Tibial nerve (tissue), 4 donors: ENCODE measurements around the gene ABI2.

Experiments used
- EP300 ChIP-seq, 2 donors: sonication (generic); formaldehyde crosslinking; IDR thresholded peaks; one replicate each; pipeline ENCODE4 v1.6.1; 2017; ENCODE audit warnings: antibody characterized with exemption in 2 of 2, mild to moderate bottlenecking in 1 of 2
- POLR2A ChIP-seq, 2 donors: fragments of 450-650 bp; IDR thresholded peaks; one replicate each; pipeline ENCODE4 v1.6.1; 2017; ENCODE audit warnings: antibody characterized with exemption in 2 of 2, mild to moderate bottlenecking in 2 of 2, moderate library complexity in 2 of 2
- TF ChIP-seq, protein P1 (sequence below), 5 experiments: fragments of 200-600 bp in 3 of 5; fragments of 450-650 bp in 2 of 5; sonication (generic) in 3 of 5; IDR thresholded peaks; one replicate each; pipeline ENCODE4 v1.5.1; 2016 to 2019; ENCODE audit warnings: antibody characterized with exemption in 5 of 5, mild to moderate bottlenecking in 3 of 5, moderate library complexity in 2 of 5

- TF ChIP-seq, protein P1, sequence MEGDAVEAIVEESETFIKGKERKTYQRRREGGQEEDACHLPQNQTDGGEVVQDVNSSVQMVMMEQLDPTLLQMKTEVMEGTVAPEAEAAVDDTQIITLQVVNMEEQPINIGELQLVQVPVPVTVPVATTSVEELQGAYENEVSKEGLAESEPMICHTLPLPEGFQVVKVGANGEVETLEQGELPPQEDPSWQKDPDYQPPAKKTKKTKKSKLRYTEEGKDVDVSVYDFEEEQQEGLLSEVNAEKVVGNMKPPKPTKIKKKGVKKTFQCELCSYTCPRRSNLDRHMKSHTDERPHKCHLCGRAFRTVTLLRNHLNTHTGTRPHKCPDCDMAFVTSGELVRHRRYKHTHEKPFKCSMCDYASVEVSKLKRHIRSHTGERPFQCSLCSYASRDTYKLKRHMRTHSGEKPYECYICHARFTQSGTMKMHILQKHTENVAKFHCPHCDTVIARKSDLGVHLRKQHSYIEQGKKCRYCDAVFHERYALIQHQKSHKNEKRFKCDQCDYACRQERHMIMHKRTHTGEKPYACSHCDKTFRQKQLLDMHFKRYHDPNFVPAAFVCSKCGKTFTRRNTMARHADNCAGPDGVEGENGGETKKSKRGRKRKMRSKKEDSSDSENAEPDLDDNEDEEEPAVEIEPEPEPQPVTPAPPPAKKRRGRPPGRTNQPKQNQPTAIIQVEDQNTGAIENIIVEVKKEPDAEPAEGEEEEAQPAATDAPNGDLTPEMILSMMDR (IDR thresholded peaks at IDR 0.05) = no peak
- no peak for TF ChIP-seq POLR2A (IDR thresholded peaks at IDR 0.05)
- TF ChIP-seq EP300 (IDR thresholded peaks at IDR 0.05) = no peak
Observed at GRCh38 chr2:203282101-203282500, 46.1 kb upstream of the ABI2 start.
